ENCODE measurements around the gene FBXL13. TPM values are rescaled to one million over a fixed set of nuclear protein-coding genes. Genes with fewer than 3 reads are reported as not detected.

Gene FBXL13
- total and polyA plus RNA-seq, 2 experiments from 2014 or later: 1.2 to 2.5 TPM

- TF ChIP-seq, protein P1, sequence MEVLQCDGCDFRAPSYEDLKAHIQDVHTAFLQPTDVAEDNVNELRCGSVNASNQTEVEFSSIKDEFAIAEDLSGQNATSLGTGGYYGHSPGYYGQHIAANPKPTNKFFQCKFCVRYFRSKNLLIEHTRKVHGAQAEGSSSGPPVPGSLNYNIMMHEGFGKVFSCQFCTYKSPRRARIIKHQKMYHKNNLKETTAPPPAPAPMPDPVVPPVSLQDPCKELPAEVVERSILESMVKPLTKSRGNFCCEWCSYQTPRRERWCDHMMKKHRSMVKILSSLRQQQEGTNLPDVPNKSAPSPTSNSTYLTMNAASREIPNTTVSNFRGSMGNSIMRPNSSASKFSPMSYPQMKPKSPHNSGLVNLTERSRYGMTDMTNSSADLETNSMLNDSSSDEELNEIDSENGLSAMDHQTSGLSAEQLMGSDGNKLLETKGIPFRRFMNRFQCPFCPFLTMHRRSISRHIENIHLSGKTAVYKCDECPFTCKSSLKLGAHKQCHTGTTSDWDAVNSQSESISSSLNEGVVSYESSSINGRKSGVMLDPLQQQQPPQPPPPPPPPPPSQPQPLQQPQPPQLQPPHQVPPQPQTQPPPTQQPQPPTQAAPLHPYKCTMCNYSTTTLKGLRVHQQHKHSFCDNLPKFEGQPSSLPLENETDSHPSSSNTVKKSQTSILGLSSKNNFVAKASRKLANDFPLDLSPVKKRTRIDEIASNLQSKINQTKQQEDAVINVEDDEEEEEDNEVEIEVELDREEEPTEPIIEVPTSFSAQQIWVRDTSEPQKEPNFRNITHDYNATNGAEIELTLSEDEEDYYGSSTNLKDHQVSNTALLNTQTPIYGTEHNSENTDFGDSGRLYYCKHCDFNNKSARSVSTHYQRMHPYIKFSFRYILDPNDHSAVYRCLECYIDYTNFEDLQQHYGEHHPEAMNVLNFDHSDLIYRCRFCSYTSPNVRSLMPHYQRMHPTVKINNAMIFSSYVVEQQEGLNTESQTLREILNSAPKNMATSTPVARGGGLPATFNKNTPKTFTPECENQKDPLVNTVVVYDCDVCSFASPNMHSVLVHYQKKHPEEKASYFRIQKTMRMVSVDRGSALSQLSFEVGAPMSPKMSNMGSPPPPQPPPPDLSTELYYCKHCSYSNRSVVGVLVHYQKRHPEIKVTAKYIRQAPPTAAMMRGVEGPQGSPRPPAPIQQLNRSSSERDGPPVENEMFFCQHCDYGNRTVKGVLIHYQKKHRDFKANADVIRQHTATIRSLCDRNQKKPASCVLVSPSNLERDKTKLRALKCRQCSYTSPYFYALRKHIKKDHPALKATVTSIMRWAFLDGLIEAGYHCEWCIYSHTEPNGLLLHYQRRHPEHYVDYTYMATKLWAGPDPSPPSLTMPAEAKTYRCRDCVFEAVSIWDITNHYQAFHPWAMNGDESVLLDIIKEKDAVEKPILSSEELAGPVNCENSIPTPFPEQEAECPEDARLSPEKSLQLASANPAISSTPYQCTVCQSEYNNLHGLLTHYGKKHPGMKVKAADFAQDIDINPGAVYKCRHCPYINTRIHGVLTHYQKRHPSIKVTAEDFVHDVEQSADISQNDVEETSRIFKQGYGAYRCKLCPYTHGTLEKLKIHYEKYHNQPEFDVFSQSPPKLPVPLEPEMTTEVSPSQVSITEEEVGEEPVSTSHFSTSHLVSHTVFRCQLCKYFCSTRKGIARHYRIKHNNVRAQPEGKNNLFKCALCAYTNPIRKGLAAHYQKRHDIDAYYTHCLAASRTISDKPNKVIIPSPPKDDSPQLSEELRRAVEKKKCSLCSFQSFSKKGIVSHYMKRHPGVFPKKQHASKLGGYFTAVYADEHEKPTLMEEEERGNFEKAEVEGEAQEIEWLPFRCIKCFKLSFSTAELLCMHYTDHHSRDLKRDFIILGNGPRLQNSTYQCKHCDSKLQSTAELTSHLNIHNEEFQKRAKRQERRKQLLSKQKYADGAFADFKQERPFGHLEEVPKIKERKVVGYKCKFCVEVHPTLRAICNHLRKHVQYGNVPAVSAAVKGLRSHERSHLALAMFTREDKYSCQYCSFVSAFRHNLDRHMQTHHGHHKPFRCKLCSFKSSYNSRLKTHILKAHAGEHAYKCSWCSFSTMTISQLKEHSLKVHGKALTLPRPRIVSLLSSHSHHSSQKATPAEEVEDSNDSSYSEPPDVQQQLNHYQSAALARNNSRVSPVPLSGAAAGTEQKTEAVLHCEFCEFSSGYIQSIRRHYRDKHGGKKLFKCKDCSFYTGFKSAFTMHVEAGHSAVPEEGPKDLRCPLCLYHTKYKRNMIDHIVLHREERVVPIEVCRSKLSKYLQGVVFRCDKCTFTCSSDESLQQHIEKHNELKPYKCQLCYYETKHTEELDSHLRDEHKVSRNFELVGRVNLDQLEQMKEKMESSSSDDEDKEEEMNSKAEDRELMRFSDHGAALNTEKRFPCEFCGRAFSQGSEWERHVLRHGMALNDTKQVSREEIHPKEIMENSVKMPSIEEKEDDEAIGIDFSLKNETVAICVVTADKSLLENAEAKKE (CRISPR knock-in tag; IDR thresholded peaks at IDR 0.05): no peak
Measured at GRCh38 chr7:102985176-102985783, 89.3 kb downstream of the FBXL13 start (continued).

GRCh38 chr7:102983602-102984001 is 91.0 kb downstream of the FBXL13 start:
- Mint-ChIP-seq H3K27ac (no peak overlapping the region), H3K4me1 (peaks cover 3% of the 10 kb centered on the region; the same call in 2 of the 3 replicates), H3K27me3 (ENCODE audit: insufficient read depth, low read depth, poor library complexity) (peaks cover 2% of the 10 kb centered on the region), H3K36me3 (ENCODE audit: low read depth) (no peaks in the 10 kb centered on the region), H3K4me3 (no peak overlapping the region), H3K9me3 (no peaks in the 10 kb centered on the region)
- Histone ChIP-seq H3K4me2 (no peak overlapping the region), H3K36me3 (ENCODE audit: insufficient read depth) (no peaks in the 10 kb centered on the region), H3K4me1 (ENCODE audit: insufficient read depth) (no peaks in the 10 kb centered on the region), H4K20me1 (replicated peaks; ENCODE audit: insufficient read depth) (no peaks in the 10 kb centered on the region), H2AFZ (no peak overlapping the region), H3K9me2 (ENCODE audit: insufficient read depth) (no peaks in the 10 kb centered on the region), H3F3A (replicated peaks; ENCODE audit: low read depth) (no peaks in the 10 kb centered on the region), H3K4me3 (no peak overlapping the region), H3K27ac (ENCODE audit: low read depth) (no peak overlapping the region), H3K79me2 (replicated peaks; ENCODE audit: insufficient read depth) (no peaks in the 10 kb centered on the region), H3K27me3 (ENCODE audit: insufficient read depth) (no peaks in the 10 kb centered on the region)
- ATAC-seq (no peak), DNase-seq (ENCODE audit: low spot score) (no peak)
- TF ChIP-seq, protein P1 (CRISPR knock-in tag; IDR thresholded peaks at IDR 0.05): no peak
- TF ChIP-seq ZNF331 (CRISPR knock-in tag; IDR thresholded peaks at IDR 0.05; ENCODE audit: low read depth) (no peak), EZH2 (IDR thresholded peaks at IDR 0.05; ENCODE audit: low read depth, unreplicated experiment) (no peak), NANOG (IDR thresholded peaks at IDR 0.05; ENCODE audit: borderline replicate concordance) (no peak), STAT1 (IDR thresholded peaks at IDR 0.05; ENCODE audit: unreplicated experiment) (no peak), EZH2phosphoT487 (IDR thresholded peaks at IDR 0.05; ENCODE audit: unreplicated experiment) (no peak), POLR2AphosphoS5 (IDR thresholded peaks at IDR 0.05; ENCODE audit: low read depth) (no peak), CREB1 (CRISPR knock-in tag; IDR thresholded peaks at IDR 0.05; ENCODE audit: low read depth) (no peak)

All from GM23338 (cell line).